GM12891 (cell line): ENCODE data around the gene P3H3.

Experiments used
- POLR2A ChIP-seq: IDR thresholded peaks from 2 replicates; pipeline ENCODE4 v1.6.1; 2011; ENCODE audit warnings: low read depth, low read length, control low read depth
- POLR2AphosphoS5 ChIP-seq: IDR thresholded peaks from 2 replicates; pipeline ENCODE4 v1.6.1; 2011; ENCODE audit warnings: low read depth, low read length, control low read depth
- SPI1 ChIP-seq: IDR thresholded peaks from 2 replicates; pipeline ENCODE4 v1.6.1; 2011; ENCODE audit warnings: low read depth, low read length, control low read depth
- TAF1 ChIP-seq: IDR thresholded peaks from 2 replicates; pipeline ENCODE4 v1.6.1; 2011; ENCODE audit warnings: low read depth, low read length, control low read depth

GRCh38 chr12:6853626-6854025, 25.4 kb downstream of the P3H3 start:
- no peak for TF ChIP-seq POLR2A
- no peak for TF ChIP-seq TAF1
- no peak for TF ChIP-seq POLR2AphosphoS5
- no peak for TF ChIP-seq SPI1
